Ishikawa (cell line): ENCODE results near the gene THYN1.

ENCODE experiments used
- EP300 ChIP-seq: IDR thresholded peaks from 2 replicates; pipeline ENCODE4 v1.6.1; 2012; ENCODE audit warnings: borderline replicate concordance
- MAX ChIP-seq: IDR thresholded peaks from 2 replicates; pipeline ENCODE4 v1.6.1; 2012
- NFIC ChIP-seq: IDR thresholded peaks from 2 replicates; pipeline ENCODE4 v1.6.1; 2012
- REST ChIP-seq: IDR thresholded peaks from 2 replicates; pipeline ENCODE4 v1.6.1; 2012; ENCODE audit warnings: low read depth, mild to moderate bottlenecking
- TAF1 ChIP-seq: IDR thresholded peaks from 2 replicates; pipeline ENCODE4 v1.6.1; 2012; ENCODE audit warnings: low read depth, mild to moderate bottlenecking
- YY1 ChIP-seq: IDR thresholded peaks from 2 replicates; pipeline ENCODE4 v1.6.1; 2012; ENCODE audit warnings: low read depth

- TF ChIP-seq NFIC = no peak
- no peak for TF ChIP-seq EP300
- TF ChIP-seq TAF1 = no peak
- TF ChIP-seq REST = no peak
- TF ChIP-seq YY1 = no peak
- no peak for TF ChIP-seq MAX
These were observed 35.3 kb upstream of the THYN1 start for GRCh38 chr11:134288486-134288885.
